GM19099 (cell line): Measurements from ENCODE around the gene LYRM1.

Source experiments
- POLR2A ChIP-seq: IDR thresholded peaks from 3 replicates; pipeline ENCODE4 v1.6.1; 2011; ENCODE audit warnings: low read depth; ENCODE audit not compliant: insufficient read length; ENCODE audit errors: extremely low read depth

Gene LYRM1, protein sequence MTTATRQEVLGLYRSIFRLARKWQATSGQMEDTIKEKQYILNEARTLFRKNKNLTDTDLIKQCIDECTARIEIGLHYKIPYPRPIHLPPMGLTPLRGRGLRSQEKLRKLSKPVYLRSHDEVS

DNA sequence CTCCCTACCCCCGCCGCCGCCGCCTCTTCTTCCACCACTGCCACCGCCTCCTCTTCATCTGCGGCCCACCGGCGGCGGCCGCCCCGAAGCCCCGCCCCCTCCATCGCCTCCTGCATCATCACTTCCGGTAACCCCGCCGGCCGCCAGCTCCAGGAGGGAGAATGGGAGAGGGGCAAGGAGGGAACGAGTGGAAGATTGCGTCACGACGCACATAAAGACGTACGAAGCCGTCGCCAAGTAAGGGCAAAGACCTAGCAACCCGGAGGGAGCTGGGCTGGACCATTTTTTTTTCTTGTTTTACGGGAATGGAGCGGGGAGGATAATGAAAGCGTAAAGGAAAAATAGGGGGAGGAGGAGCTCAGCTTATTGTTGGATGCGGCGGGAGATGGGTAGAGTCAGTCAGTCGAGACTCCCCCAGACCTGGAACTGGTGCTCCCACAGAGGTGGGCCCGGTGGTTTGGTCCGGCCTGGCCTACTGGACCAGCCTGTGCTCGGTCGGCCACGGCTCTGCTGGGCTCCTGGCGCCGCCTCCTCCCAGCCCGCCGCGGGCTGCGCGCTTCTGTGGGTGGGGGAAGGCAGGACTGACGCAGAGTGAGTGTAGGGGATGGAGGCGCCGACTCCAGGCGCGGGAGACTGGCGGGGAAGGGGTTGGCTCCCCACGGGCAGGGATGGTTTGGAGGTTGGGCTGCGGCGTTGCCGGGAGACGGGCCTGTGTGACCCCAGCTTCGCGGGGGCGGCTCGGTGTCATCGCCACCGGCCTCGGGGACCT lies at the start of gene LYRM1, which contains the start of gene DCUN1D3:
Gene LYRM1 (plus strand): TSS at position 473 of the 769 bp plus-strand sequence. CDS start 14,785 bp downstream, outside the sequence.
Gene DCUN1D3 (minus strand): TSS at position 60 of the 769 bp plus-strand sequence. CDS start 37,820 bp downstream, outside the sequence.
- peak; percentile 86 for TF ChIP-seq POLR2A

DNA sequence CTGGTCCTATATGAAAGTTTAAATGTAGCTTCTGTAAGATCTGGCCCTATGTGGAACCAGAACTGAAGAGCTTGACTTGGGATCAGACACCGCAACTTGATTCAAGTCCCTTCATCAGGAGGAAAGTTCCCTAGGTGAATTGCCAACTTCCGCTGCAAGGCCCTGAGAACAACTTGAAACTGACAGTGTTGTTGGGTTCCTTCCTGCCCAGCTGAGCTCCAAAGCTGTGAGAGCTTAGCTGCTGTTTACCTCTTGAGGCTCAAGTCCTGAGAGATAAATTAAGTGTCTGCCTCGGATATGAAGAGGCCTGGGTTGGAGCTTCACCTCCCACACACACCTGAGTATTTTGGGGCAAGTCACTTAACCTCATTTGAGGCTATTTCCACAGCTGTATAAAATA lies 49.6 kb upstream of the LYRM1 start:
- no peak for TF ChIP-seq POLR2A

DNA sequence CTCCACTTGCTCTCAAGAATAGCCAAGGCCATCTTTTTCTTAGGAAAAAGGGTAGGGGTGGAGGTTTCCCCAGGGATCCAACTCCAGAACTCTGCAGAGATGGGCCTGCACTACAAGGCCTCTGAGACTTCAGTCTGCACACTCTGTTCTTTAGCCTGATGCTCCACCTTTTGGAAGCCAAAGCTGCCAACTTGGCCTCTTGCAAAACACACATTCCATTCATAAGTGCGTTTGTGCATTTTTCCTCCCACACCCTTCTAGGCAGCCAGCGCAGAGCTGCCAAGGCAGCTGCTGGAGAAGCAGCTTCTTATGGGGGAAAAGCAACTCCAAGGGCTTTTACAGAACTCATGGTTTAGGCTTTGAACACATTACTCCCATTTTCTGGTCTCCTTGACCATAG lies 49.0 kb upstream of the LYRM1 start:
- TF ChIP-seq POLR2A = no peak

DNA sequence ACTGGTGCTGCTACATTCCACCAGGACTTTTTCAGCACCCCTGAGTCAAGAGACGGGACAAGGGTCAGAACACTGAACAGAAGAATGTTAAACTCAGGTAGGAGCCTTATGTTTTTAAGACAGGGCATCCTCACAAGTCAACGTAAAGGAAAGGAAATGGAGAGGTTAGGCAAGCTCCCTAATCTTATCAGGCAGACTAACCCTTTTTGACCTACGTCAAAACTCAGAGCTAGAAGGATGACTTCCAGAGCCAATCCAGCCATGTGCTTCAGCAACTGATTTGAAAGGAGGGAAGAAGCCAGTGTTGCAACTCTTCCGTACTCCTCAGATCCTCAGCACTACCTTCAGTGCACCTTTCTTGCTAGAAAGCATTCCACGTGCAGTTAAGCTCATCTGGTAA lies 47.4 kb upstream of the LYRM1 start:
- no peak for TF ChIP-seq POLR2A

DNA sequence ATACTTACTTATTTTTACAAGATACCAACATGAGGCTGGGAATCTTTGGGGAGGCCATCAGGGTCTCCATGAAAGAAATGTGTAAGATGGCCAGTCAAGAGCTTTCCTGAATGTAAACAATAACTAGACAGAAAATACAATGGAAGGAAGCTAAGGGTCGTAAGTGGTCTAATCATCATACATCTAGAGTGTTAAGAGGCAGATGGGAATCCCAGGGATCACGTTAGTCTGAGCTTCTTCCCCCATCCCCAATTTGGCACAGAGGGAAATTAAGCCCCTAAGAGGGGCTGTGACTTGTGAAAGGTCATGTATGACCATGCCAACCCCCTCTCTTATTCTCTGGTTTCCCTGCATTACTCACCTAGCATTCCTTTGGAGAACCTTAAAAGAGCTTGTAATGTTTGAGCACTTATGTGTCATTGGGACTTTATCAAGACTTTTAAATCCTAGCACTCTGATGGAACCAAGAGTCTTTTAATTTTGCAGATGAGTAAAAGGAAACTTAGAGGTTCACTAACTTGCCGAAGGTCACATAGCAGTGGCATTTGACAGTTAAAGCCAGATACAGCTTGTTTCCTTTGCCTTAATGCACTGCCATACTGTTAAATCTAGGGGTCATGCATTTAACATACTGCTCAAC lies 46.5 kb upstream of the LYRM1 start:
- no peak for TF ChIP-seq POLR2A

DNA sequence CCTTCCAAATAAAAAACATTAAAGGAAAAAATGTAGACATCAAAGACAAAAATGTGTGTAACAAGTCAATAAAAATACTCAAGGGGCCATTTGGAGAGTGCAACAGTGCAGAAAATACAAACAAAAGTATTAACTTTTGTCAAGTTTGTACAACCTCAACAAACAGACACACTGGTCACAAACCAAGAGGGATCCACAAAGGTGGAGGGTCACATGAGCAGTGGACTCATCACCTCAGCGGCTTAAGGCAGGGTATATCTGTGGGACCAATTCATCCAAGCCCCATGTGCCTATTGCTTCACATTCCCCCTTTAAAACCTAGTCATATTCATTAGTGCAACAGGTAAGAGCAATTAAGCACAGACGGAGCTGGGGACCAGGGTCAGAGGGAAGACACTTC lies 45.6 kb upstream of the LYRM1 start:
- TF ChIP-seq POLR2A = no peak

DNA sequence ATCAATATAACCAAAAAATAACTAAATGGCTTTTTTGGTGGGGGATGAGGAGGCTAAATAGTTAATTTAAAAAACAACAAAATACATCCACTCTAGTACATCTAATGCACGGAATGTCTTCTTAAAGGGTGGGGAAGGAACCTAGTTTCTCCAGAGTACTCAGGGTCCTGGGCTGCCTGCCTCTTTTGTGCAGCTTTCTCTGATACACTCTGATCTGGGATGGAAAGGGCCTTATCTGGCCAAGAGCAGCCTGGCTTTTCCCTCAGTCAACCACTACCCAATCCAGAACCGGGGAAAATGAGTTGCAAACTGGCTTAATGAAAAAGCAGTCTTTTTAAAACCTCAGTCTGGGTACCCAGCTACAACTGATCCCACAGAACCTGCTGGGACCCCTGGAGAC lies 43.3 kb upstream of the LYRM1 start:
- no peak for TF ChIP-seq POLR2A

DNA sequence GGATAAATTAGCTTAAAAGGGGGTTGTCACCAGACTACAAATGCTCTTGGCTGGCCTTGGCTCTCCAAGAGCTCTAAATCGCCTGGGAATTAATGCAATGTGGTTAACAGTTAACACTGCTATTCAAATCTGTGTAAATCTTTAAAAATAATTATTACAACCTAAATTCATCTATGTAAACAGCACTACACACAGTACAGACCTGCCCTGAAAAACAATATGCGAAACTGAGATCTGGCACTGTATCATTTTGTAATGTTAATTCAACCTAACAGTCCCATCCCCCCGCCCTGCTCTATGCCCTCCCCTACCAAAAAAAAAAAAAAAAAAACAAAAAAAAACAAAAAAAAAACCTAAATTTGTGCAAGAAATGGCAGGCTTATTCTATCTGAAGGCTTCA lies 41.3 kb upstream of the LYRM1 start:
- no peak for TF ChIP-seq POLR2A

DNA sequence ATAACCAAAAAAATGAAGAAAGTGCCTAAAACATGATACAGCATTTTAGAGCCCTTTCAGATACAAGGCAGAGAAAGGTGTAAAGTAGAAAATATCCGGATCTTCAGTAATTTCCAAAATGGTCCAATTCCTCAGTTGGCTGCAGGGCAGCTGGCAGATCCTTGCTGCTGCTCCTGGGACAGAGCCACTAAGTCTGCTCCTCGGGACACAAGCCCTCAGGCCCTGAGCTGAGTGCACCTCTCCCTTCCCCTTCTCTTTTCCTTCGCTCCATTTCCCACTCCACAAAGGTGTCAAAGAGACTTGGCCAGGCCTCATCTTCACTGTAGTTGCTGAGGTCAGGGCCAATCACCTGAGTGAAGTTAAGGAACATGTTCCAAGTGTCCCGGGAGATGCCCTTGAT lies 40.9 kb upstream of the LYRM1 start:
- TF ChIP-seq POLR2A = no peak

DNA sequence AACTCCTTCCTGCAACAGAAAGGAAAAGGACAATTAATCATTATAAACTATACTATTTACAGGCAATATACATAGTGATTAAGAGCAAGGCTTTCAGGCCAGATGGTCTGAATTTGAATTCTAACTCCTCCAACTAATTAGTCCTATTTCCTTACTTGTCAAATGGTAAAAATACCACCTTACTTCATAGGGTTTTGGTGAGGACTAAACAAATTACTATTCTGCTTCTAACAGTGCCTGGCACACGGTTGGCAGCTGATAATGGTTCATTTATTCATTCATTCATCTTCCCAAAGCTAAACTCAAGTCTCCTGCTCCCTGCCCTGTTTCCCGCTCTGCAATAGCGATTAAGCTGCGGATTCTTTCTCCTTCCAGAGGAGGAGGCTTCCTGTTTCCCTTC lies 40.2 kb upstream of the LYRM1 start:
- no peak for TF ChIP-seq POLR2A

DNA sequence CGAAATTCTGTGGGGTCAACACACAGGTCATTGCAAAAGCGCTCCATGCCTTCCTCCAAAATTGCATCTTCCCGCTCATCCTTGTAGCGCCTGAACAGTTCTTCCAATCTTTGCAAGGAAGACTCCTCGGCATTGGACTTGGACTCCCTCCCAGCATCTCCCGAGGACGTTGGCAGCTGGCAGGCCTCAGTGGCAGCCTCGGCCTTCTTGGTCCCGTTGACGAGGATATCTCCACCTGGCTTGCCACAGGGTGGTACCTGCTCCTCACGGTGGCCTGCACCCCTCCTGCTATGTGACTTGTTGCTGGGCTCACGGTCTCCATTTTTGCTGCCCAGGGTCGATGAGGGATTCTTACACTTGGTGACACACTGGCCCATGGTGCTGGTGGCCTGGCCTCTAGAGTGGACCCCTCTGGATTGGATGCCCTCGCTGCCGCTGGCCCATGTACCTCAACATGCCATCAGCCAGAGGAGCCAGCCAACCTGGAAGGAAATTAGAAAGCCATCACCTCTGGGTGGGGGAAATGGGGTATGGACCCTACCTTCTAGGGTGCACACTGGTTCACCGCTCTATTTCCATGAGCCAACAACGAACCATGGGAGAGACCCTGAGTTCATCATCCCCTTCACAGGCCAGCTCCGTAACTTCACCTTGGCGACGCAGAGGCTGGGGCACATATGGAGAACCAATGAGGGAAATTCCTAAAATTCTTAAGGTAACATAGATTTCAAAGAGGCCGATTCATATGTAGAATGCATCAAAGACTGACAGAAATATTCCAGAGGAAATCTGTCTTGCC lies 38.2 kb upstream of the LYRM1 start:
- TF ChIP-seq POLR2A = no peak

DNA sequence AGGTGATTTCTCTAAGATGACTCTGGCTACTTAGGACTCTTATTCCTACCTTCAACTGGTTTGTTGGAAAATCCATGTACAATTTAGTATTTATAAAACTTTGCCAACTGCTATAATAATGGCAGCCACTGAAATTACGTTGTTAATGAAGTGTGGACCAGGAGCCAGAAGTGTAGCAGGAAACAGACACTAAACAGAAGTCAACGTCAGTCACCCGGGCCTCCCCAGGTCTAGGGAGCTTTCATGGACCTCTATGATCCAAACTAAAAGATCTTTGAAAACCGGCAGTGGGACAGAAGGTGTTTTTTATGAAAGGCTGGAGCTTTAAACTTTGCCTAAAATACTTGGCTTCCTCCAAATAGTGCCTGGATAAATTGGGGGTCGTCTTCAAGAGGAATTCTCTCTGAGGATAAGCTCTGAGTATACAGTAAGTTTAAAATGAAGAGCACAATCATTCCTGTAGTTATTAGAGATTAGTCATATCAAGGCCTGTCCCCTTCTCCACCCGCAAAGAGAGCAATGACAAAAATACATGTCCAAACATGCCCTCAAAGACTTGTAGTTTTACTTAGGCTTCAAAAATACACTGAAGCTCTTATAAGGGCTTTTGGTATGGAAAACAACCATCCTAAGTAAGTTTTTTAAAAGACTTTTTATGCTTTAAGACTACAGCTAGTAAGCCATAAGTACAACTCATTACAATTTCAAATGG lies 35.0 kb upstream of the LYRM1 start:
- no peak for TF ChIP-seq POLR2A

DNA sequence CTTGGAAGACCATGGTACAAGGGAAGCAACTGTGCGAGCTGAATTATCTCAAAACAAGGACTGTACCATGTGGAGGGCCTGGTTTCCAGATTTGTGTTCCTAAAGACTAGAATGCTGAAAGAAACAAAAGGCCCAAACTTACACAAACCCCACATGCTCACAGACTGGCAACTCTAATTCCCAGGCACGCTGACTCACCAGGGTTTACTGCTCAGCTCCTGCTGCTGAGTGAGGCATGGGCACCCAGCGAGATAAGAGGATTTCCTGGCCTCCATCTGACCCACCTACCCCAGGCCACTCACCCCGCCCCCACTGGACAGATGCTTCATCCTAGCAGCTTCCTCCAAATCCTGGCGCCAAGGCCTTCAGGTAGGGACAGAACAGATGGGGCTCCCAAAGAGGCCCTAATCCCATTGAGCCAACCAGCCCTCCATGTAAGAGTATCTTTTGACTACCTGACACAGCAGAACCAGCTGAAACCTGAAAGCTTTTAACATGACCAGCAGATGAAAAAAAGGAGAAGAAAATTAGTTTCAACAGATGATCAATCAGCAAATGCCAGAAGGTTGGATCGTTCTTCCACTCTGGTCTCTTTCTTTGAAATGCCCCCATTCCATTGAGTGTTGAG lies 34.3 kb upstream of the LYRM1 start:
- TF ChIP-seq POLR2A = no peak

DNA sequence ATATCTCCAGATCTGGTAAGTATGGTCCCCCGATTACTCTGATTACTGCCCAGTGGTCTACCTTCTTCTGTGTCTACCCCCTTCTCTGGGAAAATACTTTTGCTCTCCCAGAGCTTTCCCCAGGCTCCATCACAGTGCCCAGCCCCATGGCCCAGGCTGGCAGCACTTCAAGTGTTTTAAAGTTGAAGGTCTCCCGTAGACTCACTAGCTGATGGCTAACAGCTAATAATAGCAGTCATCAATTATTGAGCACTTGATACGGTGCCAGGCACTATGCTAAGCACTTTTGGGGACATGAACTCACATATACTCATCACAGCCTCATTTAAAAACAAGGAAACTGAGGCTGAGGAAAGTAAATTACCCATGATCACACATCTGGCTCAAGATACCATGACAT lies 33.8 kb upstream of the LYRM1 start:
- no peak for TF ChIP-seq POLR2A

DNA sequence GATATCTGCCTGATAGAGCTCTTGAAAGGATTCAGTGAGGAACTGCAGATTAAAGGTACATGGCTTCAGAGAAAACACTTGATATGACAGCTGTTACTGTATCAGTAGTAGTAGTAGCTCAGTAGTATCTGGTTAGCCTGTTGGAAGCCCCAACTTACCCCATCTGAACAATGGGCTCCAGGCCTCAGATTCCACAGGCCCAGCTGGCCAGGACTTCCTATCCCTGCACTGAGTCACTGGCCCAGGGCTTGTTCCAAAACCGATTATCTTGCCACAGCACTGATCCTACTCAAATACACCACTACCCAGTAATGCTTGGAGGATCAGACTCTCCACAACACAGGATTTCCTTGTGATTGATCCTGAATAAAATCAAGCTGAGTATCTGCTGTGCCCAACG lies 33.0 kb upstream of the LYRM1 start:
- TF ChIP-seq POLR2A = no peak

DNA sequence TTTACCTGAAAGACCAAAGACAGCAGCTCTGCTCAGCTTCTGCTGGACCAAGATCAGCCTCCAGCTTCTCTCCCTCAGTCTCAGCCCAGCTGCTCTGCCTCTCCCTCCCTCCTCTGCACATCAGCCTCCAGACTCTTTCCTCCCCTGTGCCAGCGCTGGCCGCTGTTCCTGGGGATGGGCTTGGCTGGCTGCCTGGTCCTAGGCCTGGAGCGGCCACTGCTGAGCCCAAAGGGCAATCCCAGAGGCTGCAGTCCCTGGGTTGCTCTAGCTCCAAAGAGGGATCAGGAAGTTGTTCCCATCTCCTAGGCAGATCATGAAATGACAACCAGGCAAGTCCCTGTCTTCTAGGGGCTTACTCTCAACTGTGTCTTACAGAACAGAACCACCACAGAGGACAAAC lies 31.7 kb upstream of the LYRM1 start:
- no peak for TF ChIP-seq POLR2A
